MV-4-11 (cell line): ENCODE results near the gene UGT8.
"Not testable (repeated sequence)": the region's sequence is repeated elsewhere in the genome, so short reads cannot be mapped to it uniquely, and the experiment has no call there.

Experiments used
- DNase-seq: peaks from one replicate; lab custom pipeline; 2025; lab: John Stamatoyannopoulos, UW

The UGT8 gene

GRCh38 chr4:114607056-114607455, 8.4 kb downstream of the UGT8 start:
- no peak for DNase-seq

- no peak for DNase-seq
Observed at GRCh38 chr4:114613560-114613959, 15.0 kb downstream of the UGT8 start.

GRCh38 chr4:114615435-114615834, 16.8 kb downstream of the UGT8 start:
- no peak for DNase-seq

- DNase-seq: not testable (repeated sequence)
Observed at GRCh38 chr4:114616036-114616435, 17.4 kb downstream of the UGT8 start.

GRCh38 chr4:114626196-114626595, 27.6 kb downstream of the UGT8 start:
- no peak for DNase-seq

GRCh38 chr4:114636192-114636935, 37.8 kb downstream of the UGT8 start:
- no peak for DNase-seq

- no peak for DNase-seq
Observed at GRCh38 chr4:114642173-114642780, 43.7 kb downstream of the UGT8 start.

- no peak for DNase-seq
Observed at GRCh38 chr4:114649908-114650307, 51.3 kb downstream of the UGT8 start.

- DNase-seq: no peak
Observed at GRCh38 chr4:114653675-114654074, 55.1 kb downstream of the UGT8 start.

GRCh38 chr4:114654592-114654991, 56.0 kb downstream of the UGT8 start:
- DNase-seq: no peak

GRCh38 chr4:114658179-114658578, 59.6 kb downstream of the UGT8 start:
- no peak for DNase-seq

GRCh38 chr4:114658776-114659175, 60.2 kb downstream of the UGT8 start:
- no peak for DNase-seq

- DNase-seq: peak; percentile 42
Observed at GRCh38 chr4:114659386-114660008, 60.9 kb downstream of the UGT8 start.

- no peak for DNase-seq
Observed at GRCh38 chr4:114663083-114663482, 64.5 kb downstream of the UGT8 start.

- DNase-seq: no peak
Observed at GRCh38 chr4:114668577-114668976, 70.0 kb downstream of the UGT8 start.

GRCh38 chr4:114670733-114671132, 72.1 kb downstream of the UGT8 start:
- DNase-seq: not testable (repeated sequence)

GRCh38 chr4:114673306-114673705, 74.7 kb downstream of the UGT8 start:
- no peak for DNase-seq

- DNase-seq: no peak
Observed at GRCh38 chr4:114674080-114674479, 75.5 kb downstream of the UGT8 start.

GRCh38 chr4:114677346-114677979, 78.9 kb downstream of the UGT8 start:
- DNase-seq: no peak

GRCh38 chr4:114684462-114684861, 85.9 kb downstream of the UGT8 start:
- no peak for DNase-seq

GRCh38 chr4:114688059-114688458, 89.5 kb downstream of the UGT8 start:
- no peak for DNase-seq

GRCh38 chr4:114690571-114690970, 92.0 kb downstream of the UGT8 start:
- DNase-seq: no peak

- no peak for DNase-seq
Observed at GRCh38 chr4:114691865-114692264, 93.3 kb downstream of the UGT8 start.
